Astrocyte of the spinal cord (primary cell): Measurements from ENCODE around the gene C1QL1.
"Not testable (repeated sequence)": the region's sequence is repeated elsewhere in the genome, so short reads cannot be mapped to it uniquely, and the experiment has no call there.

Experiments
- DNase-seq: peaks from one replicate; pipeline ENCODE4 v3.0.0; 2011; ENCODE audit warnings: low read depth, low spot score
- H3K4me3 ChIP-seq: 2 replicates; pipeline ENCODE4 v1.5.1; 2011; ENCODE audit warnings: low read depth, mild to moderate bottlenecking, low read length, moderate library complexity
- CTCF ChIP-seq: IDR thresholded peaks from 2 replicates; pipeline ENCODE4 v1.5.1; 2012; ENCODE audit warnings: low read depth, mild to moderate bottlenecking, low read length, inconsistent platforms
- in situ Hi-C: cut with HindIII; loops from 2 replicates; pipeline ENCODE4 v1.10.0; 2017; ENCODE audit warnings: low sequenced_read_pairs

C1QL1 gene

GRCh38 chr17:44956998-44957981 lies 10.8 kb downstream of the C1QL1 start:
- in situ Hi-C loops = no loop called here
- TF ChIP-seq CTCF = no peak
- no peak for DNase-seq
- H3K4me3 ChIP-seq = no peak overlapping the region

GRCh38 chr17:44955674-44956425 lies 12.3 kb downstream of the C1QL1 start:
- in situ Hi-C loops = no loop called here
- H3K4me3 ChIP-seq = no peak overlapping the region
- TF ChIP-seq CTCF = no peak
- no peak for DNase-seq

- TF ChIP-seq CTCF = no peak
- in situ Hi-C loops = no loop called here
- no peak overlapping the region for H3K4me3 ChIP-seq
- no peak for DNase-seq
These were observed 15.1 kb downstream of the C1QL1 start for GRCh38 chr17:44952946-44953475.

GRCh38 chr17:44948315-44948795 lies 19.7 kb downstream of the C1QL1 start:
- H3K4me3 ChIP-seq = peak overlapping the region; percentile 87
- in situ Hi-C loops = no loop called here
- DNase-seq = no peak

GRCh38 chr17:44947461-44948314 lies 20.4 kb downstream of the C1QL1 start, which contains the start of gene KIF18B:
KIF18B (minus strand) TSS chr17:44947773; CDS start chr17:44936344, 11,429 bp downstream.
- DNase-seq = peak; percentile 93
- peak within 1 kb of the TSS; percentile 87 for H3K4me3 ChIP-seq
- peak; percentile 3 for TF ChIP-seq CTCF
- in situ Hi-C loops = no loop called here

More at GRCh38 chr17:44948315-44948795, 19.7 kb downstream of the C1QL1 start:
- TF ChIP-seq CTCF = no peak

- in situ Hi-C loops, H3K4me3 ChIP-seq, DNase-seq: not testable (repeated sequence)
These were observed 22.5 kb downstream of the C1QL1 start for GRCh38 chr17:44945652-44946051.
